ENCODE data around the gene CEBPG.

DNA sequence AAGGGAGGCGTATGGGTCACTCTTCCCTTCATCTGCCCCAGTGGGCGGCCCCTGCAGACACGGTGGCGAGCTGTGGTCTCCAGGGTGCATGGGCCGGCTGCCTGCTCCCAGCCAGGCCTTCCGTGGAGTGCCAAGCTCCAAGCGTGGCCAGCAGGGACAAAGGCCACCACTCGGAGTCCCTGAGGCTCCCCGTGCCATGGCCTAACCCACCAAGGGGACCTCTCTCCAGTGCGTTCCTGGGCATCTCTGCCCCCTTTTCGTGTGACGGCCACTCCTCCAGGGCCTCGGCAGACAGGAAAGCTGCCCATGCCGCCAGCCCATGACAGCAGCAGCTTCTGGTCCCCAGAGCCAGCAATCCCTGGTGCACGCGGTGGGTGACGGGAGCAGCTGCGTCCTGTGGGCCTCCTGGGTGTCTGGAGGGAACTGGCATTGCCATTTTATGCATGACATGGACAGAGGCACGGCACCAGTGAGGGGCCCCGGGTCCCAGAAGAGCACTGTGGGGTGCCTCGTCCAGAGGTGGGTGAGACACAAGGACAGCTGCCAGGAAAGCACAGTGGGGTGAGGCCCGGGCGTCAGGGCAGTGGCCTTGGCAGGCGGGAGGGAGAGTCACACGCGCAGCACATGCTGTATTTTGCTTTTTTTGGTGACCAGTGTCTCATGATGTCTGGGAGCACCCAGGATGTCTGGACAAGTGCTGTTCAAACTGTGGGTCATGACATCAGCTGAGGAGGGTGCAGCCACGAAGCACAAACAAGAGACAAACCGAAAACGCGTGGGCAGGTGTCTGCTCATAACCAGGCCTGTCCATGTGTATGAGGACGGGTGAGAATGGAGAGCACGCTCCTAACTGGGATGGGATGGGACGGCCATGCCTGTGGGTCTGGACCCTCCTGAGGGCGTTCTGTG is 32.3 kb downstream of the CEBPG start:
- no peak for TF ChIP-seq CTCF (conservative IDR thresholded peaks at IDR 0.05)
- TF ChIP-seq ZFX (IDR thresholded peaks at IDR 0.05), result no peak
